ENCODE results near the gene PISD. TPM values are rescaled to one million over a fixed set of nuclear protein-coding genes. Genes with fewer than 3 reads are reported as not detected.

Gene PISD
- total and polyA plus RNA-seq, 12 donors, result 15.5 to 30.0 (median 18.7) TPM

GRCh38 chr22:31578171-31578570 is 83.8 kb downstream of the PISD start:
- DNase-seq (no peak), ATAC-seq (no peak)
- Histone ChIP-seq H3K9me3 (no peaks in the 10 kb centered on the region), H3K27me3 (no peaks in the 10 kb centered on the region), H3K27ac (no peak overlapping the region), H3K4me3 (no peak overlapping the region), H3K36me3 (peaks cover 0 to 67% (median 0%) of the 10 kb centered on the region in 9 donors), H3K4me1 (no peaks in the 10 kb centered on the region)
- intact Hi-C loops (cut with DNase I), result no loop called here
- 87 to 90% methylated on average over 5 of the region's 5 CpGs for WGBS, 2 donors
- no peak for TF ChIP-seq CTCF (IDR thresholded peaks at IDR 0.05)

- TF ChIP-seq CTCF (IDR thresholded peaks at IDR 0.05), result no peak
- no peak overlapping the region for H3K4me3 ChIP-seq
- ATAC-seq, result no peak
- H3K27ac ChIP-seq, result no peak overlapping the region
- H3K27me3 ChIP-seq, result no peaks in the 10 kb centered on the region
- WGBS, 2 donors, result 80 to 84% methylated on average over 5 of the region's 5 CpGs
- H3K36me3 ChIP-seq, result peaks cover 0 to 72% (median 0%) of the 10 kb centered on the region in 9 donors
- no peaks in the 10 kb centered on the region for H3K9me3 ChIP-seq
- intact Hi-C loops (cut with DNase I), result no loop called here
- no peak for DNase-seq
- H3K4me1 ChIP-seq, result no peaks in the 10 kb centered on the region
Measured at GRCh38 chr22:31577711-31578110, 84.3 kb downstream of the PISD start.

GRCh38 chr22:31575190-31575589 is 86.8 kb downstream of the PISD start:
- intact Hi-C loops (cut with DNase I), result no loop called here
- peaks cover 0 to 77% (median 0%) of the 10 kb centered on the region in 9 donors for H3K36me3 ChIP-seq
- DNase-seq (no peak), ATAC-seq (no peak)
- no peak for TF ChIP-seq CTCF (IDR thresholded peaks at IDR 0.05)
- no peaks in the 10 kb centered on the region for H3K9me3 ChIP-seq
- H3K4me1 ChIP-seq, result no peaks in the 10 kb centered on the region
- H3K4me3 ChIP-seq, result no peak overlapping the region
- no peaks in the 10 kb centered on the region for H3K27me3 ChIP-seq
- no peak overlapping the region for H3K27ac ChIP-seq
- WGBS, 2 donors, result 93 to 95% methylated on average over 8 of the region's 8 CpGs

GRCh38 chr22:31574055-31574670 is 87.9 kb downstream of the PISD start:
- Histone ChIP-seq H3K9me3 (no peaks in the 10 kb centered on the region), H3K36me3 (peaks cover 0 to 77% (median 0%) of the 10 kb centered on the region in 9 donors), H3K4me3 (no peak overlapping the region), H3K4me1 (no peaks in the 10 kb centered on the region), H3K27ac (no peak overlapping the region), H3K27me3 (no peaks in the 10 kb centered on the region)
- DNase-seq, result no peak
- ATAC-seq, result no peak
- no peak for TF ChIP-seq CTCF (IDR thresholded peaks at IDR 0.05)
- 78 to 83% methylated on average over 3 of the region's 3 CpGs for WGBS, 2 donors
- intact Hi-C loops (cut with DNase I), result no loop called here
